Measurements from ENCODE around the gene CYTH2.

DNA sequence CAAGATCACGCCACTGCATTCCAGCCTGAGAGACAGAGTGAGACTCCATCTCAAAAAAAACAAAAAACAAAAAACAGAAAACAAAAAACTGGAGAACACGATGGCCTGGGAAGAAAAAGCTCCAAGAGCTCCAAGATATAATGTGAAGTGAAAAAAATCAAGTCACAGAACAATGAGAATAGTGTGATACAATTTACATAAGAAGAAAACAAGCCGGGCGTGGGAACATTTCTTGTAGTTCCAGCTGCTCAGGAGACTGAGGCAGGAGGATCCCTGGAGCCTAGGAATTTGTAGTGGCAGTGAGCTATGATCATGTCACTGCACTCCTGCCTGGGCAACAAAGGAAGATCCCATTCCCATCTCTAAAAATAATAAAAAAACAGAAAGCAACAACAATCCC lies 51.0 kb downstream of the CYTH2 start:
- TF ChIP-seq, protein P1, sequence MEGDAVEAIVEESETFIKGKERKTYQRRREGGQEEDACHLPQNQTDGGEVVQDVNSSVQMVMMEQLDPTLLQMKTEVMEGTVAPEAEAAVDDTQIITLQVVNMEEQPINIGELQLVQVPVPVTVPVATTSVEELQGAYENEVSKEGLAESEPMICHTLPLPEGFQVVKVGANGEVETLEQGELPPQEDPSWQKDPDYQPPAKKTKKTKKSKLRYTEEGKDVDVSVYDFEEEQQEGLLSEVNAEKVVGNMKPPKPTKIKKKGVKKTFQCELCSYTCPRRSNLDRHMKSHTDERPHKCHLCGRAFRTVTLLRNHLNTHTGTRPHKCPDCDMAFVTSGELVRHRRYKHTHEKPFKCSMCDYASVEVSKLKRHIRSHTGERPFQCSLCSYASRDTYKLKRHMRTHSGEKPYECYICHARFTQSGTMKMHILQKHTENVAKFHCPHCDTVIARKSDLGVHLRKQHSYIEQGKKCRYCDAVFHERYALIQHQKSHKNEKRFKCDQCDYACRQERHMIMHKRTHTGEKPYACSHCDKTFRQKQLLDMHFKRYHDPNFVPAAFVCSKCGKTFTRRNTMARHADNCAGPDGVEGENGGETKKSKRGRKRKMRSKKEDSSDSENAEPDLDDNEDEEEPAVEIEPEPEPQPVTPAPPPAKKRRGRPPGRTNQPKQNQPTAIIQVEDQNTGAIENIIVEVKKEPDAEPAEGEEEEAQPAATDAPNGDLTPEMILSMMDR (IDR thresholded peaks at IDR 0.05; ENCODE audit: low read depth, low read length, poor library complexity, severe bottlenecking) = no peak
- no peak for TF ChIP-seq EZH2phosphoT487 (IDR thresholded peaks at IDR 0.05; ENCODE audit: borderline replicate concordance, low read length)

All from DOHH2 (cell line).